Left ventricle myocardium inferior (tissue), 1 donor: ENCODE measurements around the gene ATP11A. TPM values are rescaled to one million over a fixed set of nuclear protein-coding genes. Genes with fewer than 3 reads are reported as not detected.

Experiments
- DNase-seq: peaks from one replicate; pipeline ENCODE4 v3.0.0-alpha.2; 2020
- H3K27ac ChIP-seq: fragments of 200-600 bp; replicated peaks from 2 replicates; pipeline ENCODE4 v1.8.0; 2021
- H3K27me3 ChIP-seq: fragments of 200-600 bp; 2 replicates; pipeline ENCODE4 v1.8.0; 2021; ENCODE audit warnings: low read depth
- H3K36me3 ChIP-seq: fragments of 200-600 bp; 2 replicates; pipeline ENCODE4 v1.8.0; 2021
- H3K4me1 ChIP-seq: fragments of 200-600 bp; 2 replicates; pipeline ENCODE4 v1.8.0; 2021
- H3K4me3 ChIP-seq: fragments of 200-600 bp; 2 replicates; pipeline ENCODE4 v1.8.0; 2021; ENCODE audit warnings: mild to moderate bottlenecking, moderate library complexity
- H3K9me3 ChIP-seq: fragments of 200-600 bp; replicated peaks from 2 replicates; pipeline ENCODE4 v1.8.0; 2021
- intact Hi-C: fragments of 100-400 bp; cut with micrococcal nuclease; formaldehyde crosslinking; loops from one replicate; pipeline ENCODE4 v1.11.0; 2022
- total RNA-seq: library from RNA; stranded (reverse); fragmentation: NEBNext Ultra II Directional; extraction: Animal tissue kit (Norgen Biotek cat#: 25700); gene quantifications from one replicate; pipeline ENCODE4 v1.2.1, GENCODE V29; 2021
- TF ChIP-seq, protein P1 (sequence below): fragments of 200-600 bp; IDR thresholded peaks from 2 replicates; pipeline ENCODE4 v1.8.0; 2021; ENCODE audit warnings: antibody characterized with exemption, mild to moderate bottlenecking, borderline replicate concordance
- donor health status: DM: no; HTN: yes; CAD: no; lungs with severe emphysema.

ATP11A gene
- total RNA-seq, 1 donor from 2014 or later, result 106 TPM

DNA sequence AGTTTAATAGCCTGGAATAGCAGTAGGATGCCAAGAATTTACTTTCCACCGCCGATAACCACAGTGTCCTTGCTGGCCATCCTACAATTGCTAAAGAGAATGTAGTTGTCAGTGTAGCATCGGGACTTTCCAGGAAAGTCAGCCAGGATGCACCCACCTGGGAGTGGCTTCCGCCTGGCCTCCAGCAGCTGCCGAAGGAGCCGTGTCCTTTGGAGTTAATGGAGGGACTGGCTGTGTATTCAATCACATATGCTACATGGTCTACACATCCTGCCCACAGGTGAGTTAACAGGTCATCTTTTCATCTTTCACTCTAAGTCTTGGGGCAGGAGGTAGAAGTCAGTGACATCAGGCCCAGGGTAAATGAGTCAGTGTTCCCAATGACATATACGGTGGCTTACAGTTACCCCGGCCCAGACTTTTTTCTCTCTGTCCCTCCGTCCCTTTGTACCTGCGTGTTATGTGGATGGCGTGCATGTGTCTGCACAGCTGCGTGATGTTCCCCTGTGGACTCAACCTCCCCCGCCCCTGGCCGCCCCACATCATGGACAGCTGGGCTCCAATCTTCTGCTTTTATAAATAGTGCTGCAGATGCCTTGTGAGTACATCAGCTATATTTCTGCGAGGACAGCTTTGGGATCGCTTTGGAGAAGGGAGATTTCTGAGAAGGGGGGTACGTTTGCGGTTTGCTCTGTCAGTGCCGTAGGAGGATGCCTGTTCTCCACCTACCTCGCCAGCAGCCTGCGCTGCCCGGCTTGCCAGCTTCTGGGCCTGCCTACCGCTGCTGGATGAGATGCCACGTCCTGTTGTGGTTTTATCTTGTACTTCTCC is 63.1 kb downstream of the ATP11A start:
- no peaks in the 10 kb centered on the region for H3K36me3 ChIP-seq
- intact Hi-C loops, result no loop called here
- no peak overlapping the region for H3K27ac ChIP-seq
- no peak for DNase-seq
- TF ChIP-seq, protein P1, sequence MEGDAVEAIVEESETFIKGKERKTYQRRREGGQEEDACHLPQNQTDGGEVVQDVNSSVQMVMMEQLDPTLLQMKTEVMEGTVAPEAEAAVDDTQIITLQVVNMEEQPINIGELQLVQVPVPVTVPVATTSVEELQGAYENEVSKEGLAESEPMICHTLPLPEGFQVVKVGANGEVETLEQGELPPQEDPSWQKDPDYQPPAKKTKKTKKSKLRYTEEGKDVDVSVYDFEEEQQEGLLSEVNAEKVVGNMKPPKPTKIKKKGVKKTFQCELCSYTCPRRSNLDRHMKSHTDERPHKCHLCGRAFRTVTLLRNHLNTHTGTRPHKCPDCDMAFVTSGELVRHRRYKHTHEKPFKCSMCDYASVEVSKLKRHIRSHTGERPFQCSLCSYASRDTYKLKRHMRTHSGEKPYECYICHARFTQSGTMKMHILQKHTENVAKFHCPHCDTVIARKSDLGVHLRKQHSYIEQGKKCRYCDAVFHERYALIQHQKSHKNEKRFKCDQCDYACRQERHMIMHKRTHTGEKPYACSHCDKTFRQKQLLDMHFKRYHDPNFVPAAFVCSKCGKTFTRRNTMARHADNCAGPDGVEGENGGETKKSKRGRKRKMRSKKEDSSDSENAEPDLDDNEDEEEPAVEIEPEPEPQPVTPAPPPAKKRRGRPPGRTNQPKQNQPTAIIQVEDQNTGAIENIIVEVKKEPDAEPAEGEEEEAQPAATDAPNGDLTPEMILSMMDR, result no peak
- peaks cover 47% of the 10 kb centered on the region for H3K4me1 ChIP-seq
- H3K9me3 ChIP-seq, result peaks cover 5% of the 10 kb centered on the region
- no peak overlapping the region for H3K4me3 ChIP-seq
- H3K27me3 ChIP-seq, result no peaks in the 10 kb centered on the region

DNA sequence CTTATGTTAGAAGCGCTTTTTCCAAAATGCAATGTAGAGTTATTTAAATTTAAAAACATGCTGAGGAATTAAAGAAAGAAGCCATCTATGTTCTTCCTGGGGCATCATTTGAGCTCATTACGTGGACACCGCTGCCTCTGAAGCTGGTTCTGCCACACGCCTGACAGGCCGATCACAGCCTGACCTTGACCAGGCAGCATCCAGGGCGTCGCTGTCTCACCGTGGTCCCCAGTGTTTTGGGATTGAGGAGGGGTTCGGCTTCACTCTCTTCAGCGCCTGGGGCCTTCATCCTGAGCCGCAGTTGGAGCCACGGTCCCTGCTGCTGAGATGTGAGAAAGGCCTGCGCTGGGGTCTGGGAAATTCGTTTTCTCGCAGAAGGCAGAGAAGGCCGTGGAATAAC is 64.0 kb downstream of the ATP11A start:
- intact Hi-C loops, result no loop called here
- no peak for DNase-seq
- H3K4me1 ChIP-seq, result peaks cover 45% of the 10 kb centered on the region
- H3K36me3 ChIP-seq, result no peaks in the 10 kb centered on the region
- H3K4me3 ChIP-seq, result no peak overlapping the region
- TF ChIP-seq, protein P1, result no peak
- H3K27ac ChIP-seq, result no peak overlapping the region
- H3K9me3 ChIP-seq, result peaks cover 5% of the 10 kb centered on the region
- H3K27me3 ChIP-seq, result no peaks in the 10 kb centered on the region

DNA sequence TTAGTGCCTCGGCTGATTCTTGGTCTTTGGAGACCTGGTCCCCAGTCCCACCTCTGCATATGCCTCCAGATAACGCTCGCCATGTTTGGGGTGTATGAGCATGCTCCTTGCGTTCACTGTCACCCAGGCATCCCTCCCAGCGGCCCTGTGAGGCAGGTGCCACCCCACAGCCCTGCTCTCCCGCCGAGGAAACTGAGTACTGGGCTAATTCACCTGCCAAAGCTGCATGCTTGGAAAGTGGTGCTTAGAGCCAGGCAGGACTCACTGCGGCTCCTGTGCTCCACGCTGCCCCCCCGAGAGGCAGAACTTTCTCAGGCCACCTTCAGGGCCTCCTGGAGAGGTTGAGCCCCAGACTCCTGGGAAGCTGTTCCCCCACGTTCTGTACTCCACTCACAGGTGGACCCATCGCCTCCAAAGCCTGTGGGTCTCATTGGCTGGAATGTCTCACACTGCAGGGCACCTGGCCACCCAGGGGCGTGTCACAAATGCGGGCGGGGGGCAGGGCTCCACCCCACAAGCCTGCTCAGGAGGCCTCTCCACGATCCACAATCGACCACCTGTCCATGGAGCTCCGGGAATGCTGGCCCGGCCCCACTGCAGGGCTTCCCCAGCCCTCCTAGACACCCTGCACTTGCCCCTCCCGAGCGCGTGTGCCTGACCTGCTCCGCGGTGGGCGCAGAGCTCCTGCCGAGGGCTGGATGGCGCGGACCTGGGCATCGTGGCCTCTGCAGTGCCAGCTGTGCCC is 64.6 kb downstream of the ATP11A start:
- no peak overlapping the region for H3K27ac ChIP-seq
- peaks cover 38% of the 10 kb centered on the region for H3K4me1 ChIP-seq
- intact Hi-C loops, result loop anchor here (5.0 kb wide), 1 partner anchor 298 kb away; no protein-coding TSS in a partner anchor
- no peak overlapping the region for H3K4me3 ChIP-seq
- no peaks in the 10 kb centered on the region for H3K27me3 ChIP-seq
- peaks cover 5% of the 10 kb centered on the region for H3K9me3 ChIP-seq
- no peak for DNase-seq
- no peaks in the 10 kb centered on the region for H3K36me3 ChIP-seq
- TF ChIP-seq, protein P1, result no peak

DNA sequence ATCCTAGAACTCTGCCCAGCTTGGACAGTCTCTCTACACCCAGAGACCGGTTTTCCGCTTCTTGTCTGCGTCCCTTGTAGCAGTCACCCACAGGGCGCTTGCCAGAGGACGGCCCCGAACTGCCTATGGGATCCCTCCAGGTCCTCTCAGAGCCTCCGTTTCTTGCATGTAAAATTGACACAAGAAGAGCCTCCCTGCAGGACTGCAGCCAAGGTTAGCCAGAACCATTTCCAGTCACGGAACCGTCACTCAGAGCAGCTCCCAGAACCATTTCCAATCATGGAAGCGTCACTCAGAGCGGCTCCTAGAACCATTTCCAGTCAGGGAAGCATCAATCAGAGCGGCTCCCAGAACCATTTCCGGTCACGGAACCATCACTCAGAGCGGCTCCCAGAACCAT is 65.5 kb downstream of the ATP11A start:
- no peak for DNase-seq
- H3K4me3 ChIP-seq, result no peak overlapping the region
- H3K27ac ChIP-seq, result peak overlapping the region; percentile 47
- peaks cover 40% of the 10 kb centered on the region for H3K4me1 ChIP-seq
- intact Hi-C loops, result loop anchor here (5.0 kb wide), 1 partner anchor 297 kb away; no protein-coding TSS in a partner anchor
- H3K36me3 ChIP-seq, result no peaks in the 10 kb centered on the region
- TF ChIP-seq, protein P1, result no peak
- no peaks in the 10 kb centered on the region for H3K27me3 ChIP-seq
- peaks cover 5% of the 10 kb centered on the region for H3K9me3 ChIP-seq

DNA sequence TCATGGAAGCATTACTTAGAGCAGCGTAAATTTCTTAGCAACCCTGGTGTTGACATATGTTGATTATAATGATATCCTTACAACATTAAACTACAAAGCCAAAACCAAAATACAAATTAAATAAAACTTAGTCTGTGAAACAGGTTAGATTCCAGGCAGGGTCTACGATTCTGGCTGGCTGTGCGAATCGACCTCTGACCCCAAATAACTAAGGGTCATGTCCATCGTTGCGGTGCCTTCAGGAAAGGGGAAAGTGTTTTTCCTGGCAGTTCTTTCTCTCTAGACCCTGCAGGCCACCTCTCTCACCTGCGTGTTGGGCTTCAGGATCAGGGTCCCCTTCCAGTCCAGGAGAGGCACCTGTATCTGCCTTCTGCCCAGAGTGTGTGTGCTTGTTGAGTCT is 66.2 kb downstream of the ATP11A start:
- no peaks in the 10 kb centered on the region for H3K36me3 ChIP-seq
- no peak for DNase-seq
- H3K4me1 ChIP-seq, result peaks cover 40% of the 10 kb centered on the region
- H3K27me3 ChIP-seq, result no peaks in the 10 kb centered on the region
- no peak overlapping the region for H3K4me3 ChIP-seq
- H3K27ac ChIP-seq, result peak overlapping the region; percentile 39
- intact Hi-C loops, result loop anchor here (5.0 kb wide), 1 partner anchor 296 kb away; no protein-coding TSS in a partner anchor
- peaks cover 5% of the 10 kb centered on the region for H3K9me3 ChIP-seq
- TF ChIP-seq, protein P1, result no peak
